NCI-H1436 (cell line): Measurements from ENCODE around the gene FAIM2.

ENCODE experiments used
- DNase-seq: peaks from one replicate; lab custom pipeline; 2025; lab: John Stamatoyannopoulos, UW

Gene FAIM2

DNA sequence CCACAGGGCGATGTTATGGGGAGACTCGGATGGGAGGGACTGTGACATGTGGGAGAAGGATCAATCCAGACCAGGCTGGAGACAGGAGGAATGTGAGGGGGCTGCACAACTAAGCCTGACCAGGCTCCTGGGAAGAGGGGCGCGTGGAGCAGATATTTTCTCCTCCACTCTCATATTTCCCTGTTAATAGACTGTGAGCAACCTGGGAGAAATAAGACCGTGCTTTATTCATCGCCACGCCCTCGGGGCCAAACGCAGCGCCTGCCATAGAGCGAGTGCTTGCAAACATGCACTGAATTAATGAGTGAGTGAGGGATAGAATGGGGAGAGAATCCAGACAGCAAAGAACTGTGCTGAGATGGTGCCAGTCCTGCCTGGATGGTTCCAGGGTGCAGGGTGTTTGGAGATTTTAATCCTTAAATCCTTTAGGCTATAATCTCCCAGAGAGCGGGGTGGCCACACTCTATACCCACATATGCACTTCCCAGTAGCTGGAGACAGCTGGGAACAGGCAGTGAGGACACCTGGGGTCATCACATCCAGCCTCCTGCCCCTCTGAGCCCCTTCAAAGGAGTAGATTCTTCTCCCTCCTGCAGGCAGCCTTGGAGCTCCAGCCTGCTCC, 13.6 kb upstream of the FAIM2 start:
- DNase-seq: no peak

DNA sequence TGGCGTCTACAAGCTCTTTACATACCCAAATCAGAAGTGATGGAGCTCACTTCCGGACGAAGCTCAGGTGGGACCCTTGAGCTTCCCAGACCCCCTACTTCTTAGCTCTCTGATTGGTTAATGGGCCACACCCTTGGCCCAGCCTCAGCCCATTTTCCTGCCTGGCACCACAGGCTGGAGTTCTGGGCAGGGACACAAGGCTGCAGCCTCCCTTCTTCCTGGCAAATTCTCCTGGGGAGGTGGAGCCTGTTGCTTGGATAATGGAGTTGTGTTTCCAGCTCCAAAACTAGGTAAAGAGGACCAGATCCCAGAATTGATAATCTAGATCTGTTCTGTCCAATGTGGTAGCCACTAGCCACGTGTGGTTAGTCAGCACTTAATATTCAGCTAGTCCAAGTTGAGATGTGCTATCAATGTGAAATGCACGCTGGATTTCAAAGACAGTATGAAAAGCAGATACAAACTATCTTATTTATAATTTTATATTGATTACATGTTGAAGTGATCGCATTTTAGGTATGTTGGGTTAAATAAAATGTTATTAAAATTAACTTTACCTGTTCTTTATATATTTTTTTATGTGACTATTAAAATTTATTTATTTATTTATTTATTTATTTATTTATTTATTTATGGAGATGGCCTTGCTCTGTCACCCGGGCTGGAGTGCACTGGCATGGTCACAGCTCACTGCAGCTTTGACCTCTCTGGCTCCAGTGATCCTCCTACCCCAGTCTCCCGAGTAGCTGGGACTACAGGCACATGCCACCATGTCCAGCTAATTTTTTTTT, 12.6 kb upstream of the FAIM2 start:
- DNase-seq: no peak

DNA sequence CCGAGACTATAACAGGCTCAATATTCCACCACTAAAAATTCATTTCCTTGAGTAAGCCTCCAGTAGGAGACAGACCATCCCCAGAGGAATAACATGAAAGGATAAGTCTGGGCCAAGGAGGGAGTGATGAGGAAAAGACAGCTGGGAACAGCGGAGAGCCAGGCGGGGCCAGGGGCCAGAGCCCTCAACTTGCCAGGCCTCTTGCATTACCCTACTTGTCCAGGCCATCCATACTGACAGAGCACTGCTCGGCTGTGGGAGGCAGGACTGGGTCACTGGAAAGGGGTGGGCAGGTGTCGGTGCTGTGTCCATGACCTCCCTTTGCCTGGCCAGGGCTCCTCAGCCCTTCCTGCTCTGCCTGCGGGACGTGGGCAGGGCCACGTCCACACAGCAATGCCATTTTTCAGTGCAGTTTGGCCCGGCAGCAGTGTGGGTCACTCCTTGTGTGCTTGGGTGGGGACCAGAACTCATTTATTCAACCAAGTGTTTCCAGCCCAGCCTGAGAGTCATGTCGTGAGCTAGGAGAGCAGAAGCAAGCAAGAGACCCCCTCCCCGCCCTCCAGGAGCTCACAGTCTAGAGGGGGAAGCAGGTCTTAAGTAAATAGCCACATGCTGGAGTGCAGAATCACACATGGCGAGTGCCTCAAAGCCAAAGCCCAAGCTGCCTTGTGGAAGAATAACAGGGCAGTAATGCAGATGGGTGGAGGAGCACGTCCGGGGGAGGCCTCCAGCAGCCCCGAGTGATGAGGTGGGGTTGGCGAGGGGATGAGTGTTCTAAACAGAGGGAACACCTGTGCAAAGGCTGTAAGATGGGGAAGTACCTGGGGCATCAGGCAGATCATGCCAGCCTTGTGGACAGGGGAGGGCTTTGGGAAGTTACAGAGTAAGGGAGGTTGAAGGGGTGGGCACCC, 8.9 kb upstream of the FAIM2 start:
- no peak for DNase-seq

DNA sequence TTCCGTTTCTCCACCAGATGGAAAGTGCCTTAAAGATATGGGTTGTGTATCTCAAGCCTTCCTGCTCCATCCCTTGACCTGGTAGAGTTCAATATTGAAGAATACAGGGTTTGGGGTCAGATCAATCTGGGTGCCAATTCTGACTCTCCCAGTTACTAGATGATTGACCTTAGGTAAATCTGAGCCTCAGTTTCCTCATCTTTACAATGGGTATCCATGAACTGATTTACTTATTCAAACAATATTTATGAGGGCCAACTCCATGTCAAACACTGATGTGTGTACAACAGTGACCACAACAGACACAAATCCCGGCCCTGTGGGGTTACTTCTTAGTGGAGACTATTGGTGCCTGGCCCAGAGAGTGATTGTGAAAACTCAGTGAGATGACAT, 7.5 kb upstream of the FAIM2 start:
- DNase-seq: no peak

DNA sequence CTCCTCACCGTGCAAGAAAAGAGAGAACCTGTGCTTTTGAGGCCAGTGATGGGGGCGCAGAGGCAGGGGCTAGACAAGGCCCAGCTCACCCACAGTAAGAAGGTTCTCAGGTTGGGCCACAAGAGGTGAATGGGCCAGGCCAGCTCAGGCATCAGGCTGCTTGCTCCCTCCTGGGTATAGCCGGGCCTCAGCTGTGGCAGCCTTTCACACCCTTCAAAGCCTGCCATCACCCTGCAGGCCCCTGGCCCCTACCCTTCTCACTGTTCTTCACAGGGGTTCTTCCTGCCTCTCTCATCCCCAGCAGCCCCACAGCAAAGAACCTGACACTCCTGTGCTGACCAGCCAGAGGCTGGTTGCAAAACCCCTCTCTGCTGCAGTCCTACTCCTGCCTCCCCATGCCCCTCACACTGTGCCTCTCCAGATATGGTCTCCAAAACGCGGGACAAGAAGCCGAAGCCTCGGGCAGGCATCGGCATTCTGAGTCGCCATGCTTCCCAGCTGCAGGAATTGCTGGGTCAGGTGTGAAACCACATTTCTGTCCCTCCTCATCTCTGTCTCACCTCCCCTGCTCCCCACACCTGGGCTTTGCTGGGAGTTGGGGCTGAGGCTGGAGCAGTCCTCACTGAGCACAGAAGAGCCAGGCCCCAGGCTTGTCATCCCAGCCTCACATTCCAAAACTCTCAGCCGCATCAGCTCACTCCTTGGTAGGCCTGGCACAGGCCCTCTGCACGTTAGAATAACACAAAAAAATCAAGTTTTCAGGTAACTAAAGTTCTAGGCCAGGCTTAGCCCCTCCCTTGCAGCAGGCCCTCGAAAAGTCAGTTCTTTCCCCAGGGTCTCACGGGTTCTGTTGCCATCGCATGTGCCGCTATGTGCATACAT, 6.9 kb upstream of the FAIM2 start:
- DNase-seq: no peak

DNA sequence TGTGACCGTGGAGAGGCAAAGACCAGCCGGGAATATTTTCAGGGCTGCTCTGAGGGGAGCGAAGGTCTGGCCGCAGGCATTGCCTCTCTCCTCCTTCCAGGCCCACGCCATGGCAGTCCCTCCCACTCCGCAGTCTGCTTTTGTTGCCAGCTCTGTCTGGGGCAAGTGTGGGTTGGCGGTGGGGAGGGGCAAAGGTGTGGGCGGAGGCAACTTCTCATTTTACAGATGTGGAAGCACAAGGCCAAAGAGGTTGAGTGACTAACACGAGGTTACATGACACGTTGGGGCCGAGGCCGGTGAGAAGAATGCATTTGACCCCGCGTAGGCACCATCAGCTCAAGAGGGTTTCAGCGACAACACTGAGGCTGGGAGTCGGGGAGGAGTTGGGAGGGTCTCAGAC, 6.1 kb upstream of the FAIM2 start:
- DNase-seq: no peak

DNA sequence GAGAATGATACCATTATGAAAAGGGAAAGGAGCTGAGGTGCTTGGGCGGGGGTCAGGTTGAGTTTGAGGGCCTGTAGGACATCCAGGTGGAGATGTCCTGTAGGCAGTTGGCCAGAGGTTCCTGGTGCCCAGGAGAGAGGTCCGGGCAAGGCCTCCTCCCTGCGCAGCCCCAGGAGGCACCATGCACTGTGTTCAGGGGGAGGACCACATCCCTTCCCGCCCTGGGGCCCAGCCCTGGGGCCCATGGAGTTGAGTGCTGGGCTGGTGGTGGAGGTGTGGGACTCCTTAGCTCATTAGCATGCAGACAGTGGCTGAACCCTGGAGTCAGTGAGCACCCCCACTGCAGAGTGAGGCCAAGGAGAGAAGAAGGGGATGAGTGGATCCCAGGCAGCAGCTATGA, 5.7 kb upstream of the FAIM2 start:
- no peak for DNase-seq

DNA sequence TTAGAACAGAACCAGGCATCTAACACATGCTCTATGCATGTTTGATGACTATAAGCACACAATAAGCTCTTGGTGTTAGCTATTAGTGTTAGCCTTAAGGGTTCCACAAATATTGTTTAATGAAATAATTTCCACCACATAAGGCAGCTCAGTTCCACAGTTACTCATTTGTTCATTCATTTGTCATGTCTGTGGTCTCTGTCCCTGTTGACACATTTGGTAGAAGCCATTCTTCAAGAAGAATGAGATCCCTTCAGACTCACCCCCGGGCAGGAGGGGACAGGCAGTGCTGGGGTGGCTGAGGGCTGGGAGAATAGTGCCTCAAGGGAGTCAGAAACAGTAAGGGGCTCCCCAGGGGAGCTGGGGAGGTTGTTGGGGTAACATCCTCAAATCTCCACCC, 3.7 kb upstream of the FAIM2 start:
- DNase-seq: no peak

DNA sequence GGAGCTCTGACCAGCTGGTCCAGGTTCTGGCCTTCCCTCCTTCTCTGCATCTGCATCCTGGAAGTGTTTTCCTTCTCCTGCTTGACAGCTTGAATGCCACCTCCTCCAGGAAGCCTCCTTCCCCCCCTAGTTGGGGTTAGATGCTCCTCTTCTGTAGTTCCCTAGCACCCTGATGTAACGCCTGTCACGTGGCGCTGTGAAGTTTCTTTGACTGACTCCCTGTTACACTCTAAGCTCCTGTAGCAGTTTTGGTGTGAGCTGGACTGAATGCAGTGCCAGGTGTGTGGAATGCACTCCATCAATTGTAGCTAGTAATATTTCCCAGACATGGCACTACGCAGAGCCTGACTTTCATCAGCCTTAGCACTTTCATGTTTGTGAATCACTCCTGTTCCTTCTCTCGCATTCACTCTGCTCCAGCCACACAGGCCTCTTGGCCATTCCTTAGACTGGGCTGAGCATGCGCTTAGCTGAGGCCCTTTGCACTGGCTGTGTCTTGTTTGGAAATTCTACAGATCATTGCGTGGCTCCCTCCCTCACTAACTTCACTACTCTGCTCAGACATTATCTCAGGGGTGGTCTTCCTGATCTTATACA, 2.1 kb upstream of the FAIM2 start:
- DNase-seq: no peak

DNA sequence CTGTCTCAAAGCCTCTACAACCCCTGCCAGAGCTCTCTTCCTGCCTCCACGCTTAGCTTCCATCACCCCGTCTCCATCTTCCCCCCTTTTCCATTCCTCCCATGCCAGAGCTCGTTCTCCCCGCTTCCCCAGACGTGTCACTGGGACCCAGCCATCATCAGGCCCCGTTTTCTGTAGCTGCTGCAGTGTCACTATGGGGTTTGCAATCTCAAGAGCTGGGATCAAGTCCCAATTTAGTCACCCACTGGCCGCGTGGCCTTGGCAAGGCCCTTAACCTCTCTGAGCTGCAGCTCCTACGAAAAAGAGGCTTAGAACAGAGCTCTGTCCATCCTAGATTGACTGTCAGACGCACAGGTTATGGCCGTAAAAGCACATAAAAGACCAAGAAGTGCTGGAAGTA, 901 bp upstream of the FAIM2 start:
- DNase-seq: no peak

DNA sequence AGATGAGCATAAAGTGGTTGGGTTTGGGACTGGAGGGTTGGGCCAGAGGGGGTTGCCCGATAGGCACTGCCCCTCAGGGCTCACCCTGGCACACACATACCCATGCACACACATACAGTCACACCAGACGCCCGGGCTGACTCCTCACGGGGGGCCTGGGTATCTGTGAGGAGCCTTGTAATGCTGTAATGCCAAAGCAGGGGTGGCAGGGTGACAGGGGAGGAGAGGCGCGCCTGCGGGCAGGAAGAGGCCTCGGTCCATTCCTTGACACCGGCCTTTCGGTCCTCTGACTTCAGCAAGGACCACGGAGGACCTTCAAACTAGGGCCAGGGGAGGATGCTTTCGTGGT, 375 bp downstream of the FAIM2 start:
- DNase-seq: no peak

DNA sequence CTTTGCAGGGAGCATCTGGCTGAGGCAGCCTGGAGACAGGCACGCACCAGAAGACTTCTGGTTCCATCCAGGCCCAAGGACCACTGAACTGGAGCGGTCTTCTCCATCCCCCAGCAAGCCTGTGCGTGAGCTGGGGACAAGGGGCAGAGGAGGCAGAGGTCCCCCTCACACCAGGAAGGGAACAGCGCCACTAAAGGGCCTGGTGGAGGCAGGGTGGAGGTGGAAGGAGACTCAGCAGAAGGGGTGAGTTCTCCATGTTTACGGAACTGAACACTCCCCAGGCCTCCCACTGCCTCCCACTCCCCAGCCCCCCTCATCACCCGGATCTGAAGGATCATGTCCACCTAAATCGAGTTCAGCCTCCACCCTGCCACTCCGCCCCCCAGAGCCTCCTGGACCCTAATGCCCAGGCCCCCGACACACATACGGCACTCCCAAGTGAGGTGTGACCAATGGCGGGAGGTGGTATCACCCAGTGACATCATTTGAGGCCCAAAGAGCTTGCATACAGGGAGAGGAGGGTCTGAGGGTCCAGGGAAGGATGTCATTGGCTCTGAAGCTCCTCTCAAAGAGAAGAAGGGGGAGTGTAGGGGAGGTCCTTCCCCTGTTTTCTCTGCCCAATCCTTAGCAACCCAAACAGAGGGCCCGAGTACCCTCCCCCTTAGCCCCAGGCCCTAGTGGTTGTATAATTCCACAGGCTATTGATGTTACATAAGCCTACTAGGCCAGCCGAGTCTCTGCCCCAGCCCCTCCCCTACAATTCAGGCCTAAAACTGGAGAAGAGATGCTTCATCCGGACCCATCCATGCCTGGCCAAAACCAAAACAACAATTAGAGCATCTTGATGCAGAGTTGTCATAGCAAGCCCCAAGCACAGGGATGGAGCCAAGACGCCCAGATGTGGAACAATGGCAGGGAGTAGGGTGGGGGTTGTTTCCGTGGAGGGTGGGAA, 1.0 kb downstream of the FAIM2 start:
- DNase-seq: peak; percentile 75

DNA sequence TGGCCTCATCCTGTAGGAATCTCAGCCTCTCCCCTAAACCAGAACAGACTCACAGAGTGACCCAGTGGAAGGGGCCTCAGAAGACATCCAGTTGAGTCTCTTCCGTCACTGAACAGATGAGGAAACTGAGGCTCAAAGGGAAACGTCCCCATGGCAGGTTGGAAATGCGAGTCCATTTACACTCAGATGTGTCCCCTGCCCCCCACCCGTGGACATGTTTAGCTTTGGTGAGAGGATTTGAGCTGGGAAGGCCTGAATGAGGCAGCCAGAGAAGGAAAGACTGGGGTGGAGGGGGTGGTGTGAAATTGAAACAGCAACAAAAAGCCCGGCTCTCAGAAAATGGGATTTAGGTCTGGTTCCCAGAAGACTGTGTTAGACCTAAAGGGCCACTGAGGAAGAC, 1.7 kb downstream of the FAIM2 start:
- no peak for DNase-seq

DNA sequence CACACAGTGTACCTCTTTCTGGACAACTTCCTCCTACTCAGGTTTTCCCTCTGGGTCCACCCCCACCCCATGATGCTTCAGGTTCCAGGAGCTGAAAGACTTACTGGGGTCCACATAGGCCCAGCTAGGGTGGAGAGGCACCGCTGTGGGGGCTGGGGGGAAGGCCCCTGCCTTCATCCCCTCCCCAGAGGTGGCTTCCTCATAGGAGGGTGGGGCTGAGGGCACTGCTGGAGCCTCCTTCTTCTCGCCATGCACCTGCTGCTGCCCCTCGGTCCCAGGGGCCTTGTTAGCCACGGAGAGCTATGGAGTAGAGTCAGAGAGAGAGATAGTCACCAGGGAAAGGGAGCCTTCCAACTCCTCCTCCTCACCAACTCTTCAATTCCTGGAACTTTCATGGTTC, 2.7 kb downstream of the FAIM2 start:
- peak; percentile 80 for DNase-seq

DNA sequence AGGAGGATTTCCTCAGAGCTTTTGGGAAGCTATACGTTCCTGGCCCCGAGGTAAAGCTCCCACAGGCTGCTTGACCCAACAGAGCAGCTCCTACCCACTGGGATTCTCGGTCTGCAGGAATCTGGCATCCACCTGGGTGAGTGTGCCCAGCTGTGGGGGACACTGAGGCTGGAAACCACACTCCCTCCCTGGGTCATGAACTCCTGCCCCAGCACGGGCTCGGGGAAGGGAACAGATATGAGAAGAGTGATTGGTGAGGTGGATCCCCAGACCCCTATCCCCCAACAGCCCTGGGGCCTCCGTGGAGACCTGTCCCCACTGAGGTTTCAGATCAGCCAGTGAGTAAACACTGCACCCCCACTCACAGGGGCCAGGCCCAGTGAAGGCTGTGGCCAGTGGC, 3.3 kb downstream of the FAIM2 start:
- DNase-seq: no peak

DNA sequence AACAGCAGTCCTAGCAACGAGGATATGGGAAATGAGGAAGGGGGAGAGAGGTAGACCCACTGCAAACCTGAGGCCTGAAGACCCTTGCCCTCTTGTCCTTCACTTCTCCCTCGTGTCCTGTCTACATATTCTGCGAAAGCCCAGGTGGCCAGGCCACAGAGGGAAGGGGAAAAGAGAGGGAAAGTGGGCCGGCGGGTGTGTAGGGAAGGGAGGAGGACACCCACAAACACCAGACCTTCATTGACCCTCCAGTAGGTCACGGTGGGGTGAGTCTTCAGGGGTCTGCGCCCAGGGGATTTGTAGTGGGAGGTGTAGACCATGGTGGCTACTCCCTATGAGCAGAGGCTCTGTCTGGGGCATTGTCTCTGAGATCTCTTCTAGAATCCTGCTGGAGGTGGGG, 3.8 kb downstream of the FAIM2 start:
- no peak for DNase-seq

DNA sequence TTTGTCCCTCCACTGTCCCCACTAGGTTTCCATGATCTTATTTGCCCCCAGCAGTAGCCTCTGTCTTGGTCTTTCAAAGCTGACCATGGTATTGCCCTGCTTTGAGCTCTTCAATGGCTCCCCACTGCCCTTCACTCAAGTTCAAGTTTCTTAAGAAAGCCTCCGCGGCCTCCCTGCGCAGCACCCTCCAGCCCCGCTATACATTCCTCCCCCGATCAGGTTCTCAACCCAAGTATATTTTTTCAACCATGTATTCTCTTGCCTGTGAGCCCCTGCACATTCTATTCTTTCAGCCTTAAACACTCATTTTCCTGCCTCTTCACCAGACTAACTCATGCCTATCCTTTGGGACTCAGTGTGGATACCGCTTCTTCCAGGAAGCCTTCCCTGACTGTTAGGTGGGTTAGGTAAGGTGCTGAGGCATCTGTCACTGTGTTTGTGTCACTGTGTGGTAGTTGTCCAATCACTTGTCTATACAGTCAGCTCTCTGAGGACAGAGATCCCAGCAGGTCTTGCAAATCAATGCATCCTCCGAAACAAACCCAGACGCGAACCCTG, 4.3 kb downstream of the FAIM2 start:
- no peak for DNase-seq

DNA sequence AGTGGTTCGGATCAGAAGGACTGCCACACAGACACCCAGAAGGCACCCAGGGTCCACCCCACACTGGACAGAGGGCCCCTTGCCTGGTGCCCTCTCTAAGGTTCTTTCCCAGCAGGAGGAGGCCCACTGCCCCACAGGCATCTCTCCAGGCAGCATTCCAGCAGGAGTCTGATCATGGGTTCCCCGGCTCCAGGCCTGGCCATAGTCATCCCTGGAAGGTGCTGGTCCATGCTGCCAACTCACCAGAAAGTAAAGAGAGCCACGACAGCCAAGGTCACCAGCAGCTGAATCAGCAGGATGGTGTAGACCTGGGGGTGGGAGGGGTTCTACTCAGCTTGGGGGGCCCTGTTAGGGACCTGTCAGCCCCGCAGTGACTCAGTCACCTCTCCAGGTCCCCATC, 6.4 kb downstream of the FAIM2 start:
- no peak for DNase-seq

DNA sequence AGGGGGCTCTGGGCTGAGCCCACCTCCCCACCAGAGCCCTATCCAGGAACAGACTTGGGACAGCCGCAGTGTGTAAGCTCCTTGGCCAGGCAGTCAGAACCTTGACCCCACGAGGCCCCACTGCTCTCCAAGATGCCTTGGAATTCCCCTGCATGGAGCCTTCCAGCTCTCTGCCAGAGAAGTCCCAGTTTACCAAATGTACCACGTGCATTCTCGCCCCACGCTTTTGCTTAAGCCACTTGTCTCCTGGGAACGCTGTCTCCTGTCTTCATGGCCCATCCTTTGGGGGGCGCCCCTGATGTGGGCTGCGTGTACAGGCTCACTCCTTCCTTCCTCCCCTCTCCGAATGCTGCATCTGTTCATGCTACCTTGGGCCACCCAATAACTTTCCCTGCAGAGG, 7.9 kb downstream of the FAIM2 start:
- DNase-seq: no peak

DNA sequence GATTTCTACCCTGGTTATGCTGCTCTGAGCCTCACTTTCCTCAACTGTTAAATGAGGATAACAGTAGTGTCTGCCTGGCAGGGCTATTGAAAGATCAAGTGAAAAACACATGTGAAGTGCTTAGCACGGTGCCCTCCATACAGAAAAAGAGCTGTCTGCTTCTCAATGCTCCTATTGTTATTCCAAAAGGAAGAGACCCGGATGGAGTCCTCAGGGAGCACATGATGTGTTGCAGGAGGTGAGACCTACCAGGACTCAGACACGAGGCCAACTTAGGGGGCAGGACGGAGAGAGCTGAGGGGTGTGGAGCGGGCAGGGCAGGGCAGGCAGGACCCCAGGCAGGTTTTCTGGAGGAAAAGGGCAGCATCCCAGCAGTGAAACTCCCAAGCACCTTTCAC, 8.9 kb downstream of the FAIM2 start:
- DNase-seq: no peak
